GM12892 (cell line): ENCODE data around the gene NIFK.
A peak's percentile ranks its signal among the peaks of the same experiment; 100 is the strongest.

Experiments used
- POLR2A ChIP-seq: IDR thresholded peaks from 2 replicates; pipeline ENCODE4 v1.6.1; 2011; ENCODE audit warnings: low read depth, low read length, control low read depth
- POLR2AphosphoS5 ChIP-seq: IDR thresholded peaks from 2 replicates; pipeline ENCODE4 v1.6.1; 2011; ENCODE audit warnings: low read depth, low read length, control low read depth
- TAF1 ChIP-seq: IDR thresholded peaks from 2 replicates; pipeline ENCODE4 v1.6.1; 2011; ENCODE audit warnings: low read depth, mild to moderate bottlenecking, control low read depth, low read length, borderline replicate concordance

DNA sequence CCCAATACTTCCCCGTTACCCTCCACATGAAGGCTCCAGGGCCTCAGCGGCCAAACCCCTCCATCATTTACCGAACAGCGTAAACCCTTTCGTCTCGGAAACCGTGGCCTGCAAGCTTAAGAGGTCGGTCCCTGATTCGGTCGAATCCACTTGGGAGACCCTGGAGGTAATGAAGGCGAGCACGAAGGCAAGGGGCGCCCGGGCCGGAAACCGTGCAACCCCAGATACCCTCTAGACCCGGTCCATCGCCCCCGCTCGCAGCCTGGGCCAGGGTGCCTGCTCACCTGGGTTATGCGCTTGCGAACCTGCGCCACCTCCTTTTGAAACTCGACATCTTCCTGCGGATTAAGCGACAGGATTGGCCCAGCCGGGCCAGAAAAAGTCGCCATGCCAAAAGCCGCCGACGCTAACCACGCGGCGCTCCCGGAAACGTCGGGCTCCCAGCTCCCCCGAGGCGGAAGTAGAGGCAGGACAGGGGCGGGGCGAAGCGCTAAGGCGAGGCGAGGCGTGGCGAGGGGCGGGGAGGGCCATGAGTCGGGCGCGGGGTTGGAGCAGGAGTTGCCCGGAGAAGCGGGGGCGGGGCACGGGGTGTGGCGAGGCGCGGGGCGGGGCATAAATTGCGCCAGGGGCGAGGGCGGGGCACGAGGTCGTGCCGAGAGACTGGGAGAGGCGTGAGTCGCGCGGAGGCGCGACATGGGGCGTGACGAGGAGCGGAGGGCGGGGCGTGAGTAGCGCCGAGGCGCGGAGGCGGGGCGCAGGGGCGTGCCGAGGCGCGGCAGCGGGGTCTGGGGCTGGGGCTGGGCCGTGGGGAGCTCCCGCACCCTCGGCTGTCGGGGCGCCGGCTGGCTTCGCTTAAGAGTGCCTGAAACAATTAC is at the start of gene NIFK:
- TF ChIP-seq POLR2AphosphoS5, result peak; percentile 80
- peak; percentile 84 for TF ChIP-seq POLR2A
- 0 out of 2 replicates have a peak, but pooled peaks have one; percentile 51 for TF ChIP-seq TAF1
